Keratinocyte (primary cell): Measurements from ENCODE around the gene KLF6. TPM values are rescaled to one million over a fixed set of nuclear protein-coding genes. Genes with fewer than 3 reads are reported as not detected.

Experiments used
- DNase-seq: peaks from one replicate; pipeline ENCODE4 v3.0.0-alpha.2; 2011; ENCODE audit warnings: low read depth, missing footprints, low spot score
- FAIRE-seq: peaks from 2 replicates; lab custom pipeline; 2011; peaks lifted over from hg19 to GRCh38; lab: Jason Lieb, UNC
- H2AFZ ChIP-seq: 2 replicates; pipeline ENCODE4 v1.6.0; 2012; ENCODE audit warnings: low read length, control low read depth, inconsistent platforms; ENCODE audit not compliant: control insufficient read depth
- H3K27ac ChIP-seq: 2 replicates; pipeline ENCODE4 v1.5.1; 2011; ENCODE audit warnings: low read length; ENCODE audit not compliant: control insufficient read depth, insufficient read depth
- H3K27me3 ChIP-seq: 3 replicates; pipeline ENCODE4 v1.6.0; 2011; ENCODE audit warnings: low read length; ENCODE audit not compliant: control insufficient read depth, insufficient read depth; ENCODE audit errors: extremely low read depth
- H3K36me3 ChIP-seq, 2 experiments: 2 replicates in 1 of 2; 3 replicates in 1 of 2; pipeline ENCODE4 v1.5.1; 2011; ENCODE audit warnings: low read length in 2 of 2, mild to moderate bottlenecking in 1 of 2; ENCODE audit not compliant: control insufficient read depth in 2 of 2, insufficient read depth in 2 of 2; ENCODE audit errors: extremely low read depth in 1 of 2
- H3K4me1 ChIP-seq: 3 replicates; pipeline ENCODE4 v1.5.1; 2011; ENCODE audit warnings: low read length; ENCODE audit not compliant: control insufficient read depth, insufficient read depth; ENCODE audit errors: extremely low read depth
- H3K4me2 ChIP-seq: 3 replicates; pipeline ENCODE4 v1.6.0; 2011; ENCODE audit warnings: low read depth, low read length; ENCODE audit not compliant: control insufficient read depth, insufficient read depth; ENCODE audit errors: extremely low read depth
- H3K4me3 ChIP-seq, 3 experiments: fragments of 200-600 bp in 1 of 3; sonication (generic) in 1 of 3; 2 replicates in 2 of 3; 3 replicates in 1 of 3; pipeline ENCODE4 v1.5.1; 2011 to 2016; ENCODE audit warnings: low read length in 3 of 3, mild to moderate bottlenecking in 3 of 3, control low read depth in 2 of 3, inconsistent platforms in 1 of 3, low read depth in 1 of 3, mixed read lengths in 1 of 3, mixed run types in 1 of 3, moderate library complexity in 1 of 3; ENCODE audit not compliant: control insufficient read depth in 2 of 3, insufficient read depth in 2 of 3; ENCODE audit errors: extremely low read depth in 1 of 3
- H3K79me2 ChIP-seq: 2 replicates; pipeline ENCODE4 v1.6.0; 2012; ENCODE audit warnings: low read length; ENCODE audit not compliant: control insufficient read depth, insufficient read depth
- H3K9ac ChIP-seq: 3 replicates; pipeline ENCODE4 v1.6.0; 2011; ENCODE audit warnings: low read length; ENCODE audit not compliant: control insufficient read depth, insufficient read depth; ENCODE audit errors: extremely low read depth
- H3K9me1 ChIP-seq: 3 replicates; pipeline ENCODE4 v1.6.0; 2011; ENCODE audit warnings: low read length; ENCODE audit not compliant: control insufficient read depth, insufficient read depth; ENCODE audit errors: extremely low read depth
- H3K9me3 ChIP-seq: 2 replicates; pipeline ENCODE4 v1.5.1; 2012; ENCODE audit warnings: low read depth, low read length; ENCODE audit not compliant: control insufficient read depth
- H4K20me1 ChIP-seq: 3 replicates; pipeline ENCODE4 v1.6.0; 2011; ENCODE audit warnings: low read length; ENCODE audit not compliant: control insufficient read depth, insufficient read depth; ENCODE audit errors: extremely low read depth
- EZH2 ChIP-seq: IDR thresholded peaks from one replicate; pipeline ENCODE4 v1.6.1; 2012; ENCODE audit warnings: inconsistent platforms, mild to moderate bottlenecking, low read length, moderate library complexity
- dilution Hi-C: fragments of 300-500 bp; cut with MboI; formaldehyde crosslinking; loops from one replicate; pipeline ENCODE4 v1.7.0; 2020; ENCODE audit warnings: low sequenced_read_pairs; ENCODE audit not compliant: extremely low pct_ligation_motif_present
- polyA plus RNA-seq, 5 experiments: library from polyadenylated mRNA; depleted of rRNA in 3 of 5; stranded (reverse) in 3 of 5; stranded (forward) in 1 of 5; unstranded in 1 of 5; fragments of >200 nt; gene quantifications; 1 replicate in 1 of 5; 2 replicates in 3 of 5; 3 replicates in 1 of 5; pipeline versions ENCODE4 v1.2.1 to v1.2.3, GENCODE V29; 2011 to 2012; ENCODE audit warnings: missing spikeins in 2 of 5, low read depth in 1 of 5, low replicate concordance in 1 of 5
- TF ChIP-seq, protein P1 (sequence below), 3 experiments: IDR thresholded peaks in 1 of 3; conservative IDR thresholded peaks in 1 of 3; optimal IDR thresholded peaks in 1 of 3; 2 replicates in 2 of 3; 3 replicates in 1 of 3; pipeline versions ENCODE3 to v1.5.1; 2011; ENCODE audit warnings: low read length in 3 of 3, mild to moderate bottlenecking in 3 of 3, moderate library complexity in 2 of 3, control low read depth in 1 of 3, inconsistent platforms in 1 of 3; ENCODE audit not compliant: insufficient read depth in 2 of 3; ENCODE audit errors: extremely low read depth in 1 of 3

The KLF6 gene
- polyA plus RNA-seq, 1 donor (not counting 4 experiments of a cell fraction or from before 2014, with no cell fraction given), result 250 TPM

DNA sequence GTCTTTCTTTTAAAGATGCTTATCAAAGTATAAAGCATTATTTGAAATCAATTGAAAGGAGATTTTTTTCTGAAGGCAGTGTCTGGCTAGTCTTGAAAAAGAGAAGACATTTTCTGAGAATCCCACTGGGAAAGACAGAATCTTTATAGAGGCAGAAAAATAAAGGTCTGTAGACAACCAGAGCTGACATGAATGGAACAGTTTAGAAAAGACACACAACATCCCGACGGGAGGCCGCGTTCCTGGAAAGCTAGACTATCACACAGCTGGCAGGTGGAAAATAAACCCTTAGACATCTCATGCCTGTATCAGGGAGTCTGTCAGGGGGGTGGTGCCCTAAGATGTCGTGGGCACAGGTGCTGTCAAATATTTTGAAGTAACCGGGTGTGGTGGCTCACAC, 48.0 kb upstream of the KLF6 start:
- no peak overlapping the region for H2AFZ ChIP-seq
- H3K9me3 ChIP-seq, result no peaks in the 10 kb centered on the region
- no peaks in the 10 kb centered on the region for H3K79me2 ChIP-seq
- H3K9ac ChIP-seq, result no peak overlapping the region
- FAIRE-seq, result no peak
- H3K27ac ChIP-seq, result no peak overlapping the region
- no peak overlapping the region for H3K4me2 ChIP-seq
- H3K27me3 ChIP-seq, result no peaks in the 10 kb centered on the region
- H4K20me1 ChIP-seq, result no peaks in the 10 kb centered on the region
- no peaks in the 10 kb centered on the region for H3K36me3 ChIP-seq
- H3K4me1 ChIP-seq, result peaks cover 8% of the 10 kb centered on the region
- dilution Hi-C loops, result no loop called here
- no peak for TF ChIP-seq EZH2
- TF ChIP-seq, protein P1, sequence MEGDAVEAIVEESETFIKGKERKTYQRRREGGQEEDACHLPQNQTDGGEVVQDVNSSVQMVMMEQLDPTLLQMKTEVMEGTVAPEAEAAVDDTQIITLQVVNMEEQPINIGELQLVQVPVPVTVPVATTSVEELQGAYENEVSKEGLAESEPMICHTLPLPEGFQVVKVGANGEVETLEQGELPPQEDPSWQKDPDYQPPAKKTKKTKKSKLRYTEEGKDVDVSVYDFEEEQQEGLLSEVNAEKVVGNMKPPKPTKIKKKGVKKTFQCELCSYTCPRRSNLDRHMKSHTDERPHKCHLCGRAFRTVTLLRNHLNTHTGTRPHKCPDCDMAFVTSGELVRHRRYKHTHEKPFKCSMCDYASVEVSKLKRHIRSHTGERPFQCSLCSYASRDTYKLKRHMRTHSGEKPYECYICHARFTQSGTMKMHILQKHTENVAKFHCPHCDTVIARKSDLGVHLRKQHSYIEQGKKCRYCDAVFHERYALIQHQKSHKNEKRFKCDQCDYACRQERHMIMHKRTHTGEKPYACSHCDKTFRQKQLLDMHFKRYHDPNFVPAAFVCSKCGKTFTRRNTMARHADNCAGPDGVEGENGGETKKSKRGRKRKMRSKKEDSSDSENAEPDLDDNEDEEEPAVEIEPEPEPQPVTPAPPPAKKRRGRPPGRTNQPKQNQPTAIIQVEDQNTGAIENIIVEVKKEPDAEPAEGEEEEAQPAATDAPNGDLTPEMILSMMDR (optimal IDR thresholded peaks at IDR 0.05 in 1 of 3, IDR thresholded peaks at IDR 0.05 in 1 of 3, conservative IDR thresholded peaks at IDR 0.05 in 1 of 3; ENCODE audit: extremely low read depth in 1 of 3, insufficient read depth in 2 of 3, low read length in 3 of 3), result no peak
- H3K4me3 ChIP-seq, result no peak overlapping the region
- no peaks in the 10 kb centered on the region for H3K9me1 ChIP-seq
- no peak for DNase-seq

DNA sequence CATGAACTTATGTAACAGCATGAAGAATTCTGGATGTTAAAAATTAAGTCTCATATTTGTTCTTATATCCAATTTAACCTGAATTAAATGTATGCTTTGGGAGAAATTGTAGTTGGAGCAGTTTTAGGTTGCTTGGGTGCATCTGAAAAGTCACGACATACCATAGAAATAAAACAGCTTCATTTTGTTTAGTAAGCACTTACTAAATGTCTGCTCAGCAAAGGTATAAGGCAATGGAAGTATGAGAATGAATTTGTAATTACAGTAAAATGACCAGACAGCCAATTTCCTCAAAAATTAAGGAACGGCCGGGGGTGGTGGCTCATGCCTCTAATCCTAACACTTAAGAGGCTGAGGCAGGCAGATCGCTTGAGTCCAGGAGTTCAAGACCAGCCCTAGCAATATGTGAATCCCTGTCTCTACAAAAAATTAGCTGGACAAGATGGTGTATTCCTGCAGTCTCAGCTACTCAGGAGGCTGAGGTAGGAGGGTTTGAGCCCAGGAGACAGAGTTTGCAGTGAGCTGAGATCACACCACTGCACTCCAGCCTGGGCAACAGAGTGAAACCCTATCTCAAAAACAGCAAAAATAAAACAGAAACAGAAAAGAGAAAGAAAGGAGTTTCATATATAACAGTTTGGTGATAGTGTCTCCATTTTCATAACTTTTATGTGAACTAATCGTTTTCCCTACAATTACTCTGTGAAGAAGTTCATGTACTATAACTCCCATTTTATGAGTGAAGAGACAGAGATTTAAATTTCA, 47.2 kb upstream of the KLF6 start:
- no peaks in the 10 kb centered on the region for H3K9me3 ChIP-seq
- H3K4me1 ChIP-seq, result peaks cover 8% of the 10 kb centered on the region
- no peak for DNase-seq
- H3K4me2 ChIP-seq, result no peak overlapping the region
- FAIRE-seq, result no peak
- H3K27ac ChIP-seq, result no peak overlapping the region
- dilution Hi-C loops, result no loop called here
- no peak overlapping the region for H3K9ac ChIP-seq
- H3K79me2 ChIP-seq, result no peaks in the 10 kb centered on the region
- H3K4me3 ChIP-seq, result no peak overlapping the region
- H3K36me3 ChIP-seq, result no peaks in the 10 kb centered on the region
- H3K9me1 ChIP-seq, result no peaks in the 10 kb centered on the region
- H3K27me3 ChIP-seq, result no peaks in the 10 kb centered on the region
- H4K20me1 ChIP-seq, result no peaks in the 10 kb centered on the region
- no peak overlapping the region for H2AFZ ChIP-seq
- no peak for TF ChIP-seq EZH2
- TF ChIP-seq, protein P1 (optimal IDR thresholded peaks at IDR 0.05 in 1 of 3, IDR thresholded peaks at IDR 0.05 in 1 of 3, conservative IDR thresholded peaks at IDR 0.05 in 1 of 3; ENCODE audit: extremely low read depth in 1 of 3, insufficient read depth in 2 of 3, low read length in 3 of 3), result no peak
